GM21825 (cell line): ENCODE data around the gene KIAA0825.

ENCODE experiments used
- ATAC-seq: cut with Tn5 transposase; IDR thresholded peaks from one replicate; pipeline ENCODE4 v1.9.1; 2021; ENCODE audit warnings: mild to moderate bottlenecking, moderate library complexity; ENCODE audit not compliant: unreplicated experiment

KIAA0825 gene

GRCh38 chr5:94329115-94329514 lies 289.3 kb downstream of the KIAA0825 start:
- no peak for ATAC-seq

GRCh38 chr5:94326586-94326985 lies 291.8 kb downstream of the KIAA0825 start:
- no peak for ATAC-seq

DNA sequence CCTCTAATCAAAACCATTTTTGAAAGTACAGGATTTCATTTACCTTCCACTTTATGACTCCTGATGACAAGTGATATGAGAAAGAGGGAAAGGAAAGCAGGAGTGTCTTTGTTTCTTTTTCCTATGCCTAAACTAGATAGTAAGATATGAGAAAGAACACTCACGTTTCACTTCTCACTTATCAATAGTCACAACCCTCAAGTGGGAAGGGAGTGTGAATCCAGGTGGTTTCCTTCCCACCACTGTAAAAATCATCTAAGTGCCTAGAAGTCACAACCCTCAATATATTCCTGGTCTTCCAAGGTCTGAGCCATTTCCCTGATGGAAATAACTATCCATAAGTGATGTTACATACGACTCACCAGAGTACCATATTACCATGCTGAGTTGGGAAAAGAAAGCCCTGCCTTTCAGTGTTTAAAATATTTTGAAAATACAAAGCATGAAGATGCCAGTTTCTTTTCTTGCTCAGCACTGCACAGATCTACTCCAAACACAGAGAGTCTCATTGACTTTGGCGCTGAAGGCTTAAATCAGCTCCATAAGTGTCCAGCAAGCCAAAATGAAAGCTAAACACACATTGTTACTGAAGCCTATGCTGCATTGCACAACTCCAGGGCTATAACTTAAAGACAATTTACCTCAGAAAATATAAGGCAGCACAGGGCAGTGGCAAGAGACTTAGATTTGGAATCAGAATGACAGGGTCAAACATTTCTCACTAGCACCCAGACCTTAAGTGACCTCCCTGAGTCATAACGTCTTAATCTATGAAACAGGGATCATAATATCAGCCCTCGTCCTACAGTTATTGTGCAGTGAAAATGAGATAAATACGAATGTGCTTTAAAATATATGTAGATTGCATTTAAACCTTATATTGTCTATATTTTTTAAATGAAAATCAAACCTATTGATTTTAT lies 301.2 kb downstream of the KIAA0825 start:
- no peak for ATAC-seq

DNA sequence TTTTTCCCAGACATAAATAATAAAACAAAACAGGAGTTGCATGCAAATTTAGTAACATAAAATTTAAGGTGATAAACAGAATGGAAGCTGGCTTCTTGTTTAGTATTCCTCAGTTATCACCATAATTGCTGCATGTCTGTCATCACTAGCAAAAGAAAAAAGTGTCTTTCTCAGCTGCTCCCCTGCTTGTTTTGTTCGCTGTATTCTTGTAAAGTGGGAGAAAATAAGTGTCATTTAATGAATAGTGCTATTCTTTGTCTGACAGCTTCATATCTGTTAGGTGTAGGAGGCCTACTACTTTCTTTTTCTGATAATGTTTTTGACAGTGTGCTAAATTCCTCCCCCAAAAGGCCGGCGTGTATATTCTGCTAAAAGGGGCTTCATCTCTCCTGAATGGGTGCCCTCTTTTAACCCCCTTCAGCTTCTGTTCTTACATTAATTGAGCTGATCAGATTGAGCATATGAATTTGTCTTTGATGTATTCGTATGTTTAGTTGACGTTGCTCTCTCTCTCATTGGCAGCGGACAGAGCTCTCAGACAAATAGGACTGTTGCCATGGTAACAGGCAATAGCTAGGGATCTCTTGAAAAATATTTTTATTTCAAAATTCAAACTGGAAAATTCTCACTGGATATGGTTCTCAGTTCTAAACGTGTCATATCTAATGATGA lies 303.8 kb downstream of the KIAA0825 start:
- ATAC-seq, result no peak

DNA sequence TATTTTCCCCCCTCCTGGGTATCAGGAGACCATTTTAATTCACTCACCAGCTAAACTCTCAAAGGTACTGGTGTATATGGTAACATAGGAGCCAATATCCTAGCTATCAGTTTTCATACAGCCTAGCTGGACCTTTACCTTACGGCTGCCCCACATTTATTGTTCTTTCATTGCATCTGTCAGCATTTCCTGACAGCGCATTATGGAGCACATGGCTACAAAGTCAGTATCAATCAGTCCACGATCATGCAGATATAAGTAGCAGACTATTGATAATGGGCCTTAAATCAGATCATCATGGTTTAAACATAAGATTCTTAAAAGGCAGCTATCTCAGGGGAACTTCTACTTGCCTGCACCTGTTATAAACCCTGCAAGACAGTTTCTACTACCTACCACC lies 304.7 kb downstream of the KIAA0825 start:
- ATAC-seq, result no peak

DNA sequence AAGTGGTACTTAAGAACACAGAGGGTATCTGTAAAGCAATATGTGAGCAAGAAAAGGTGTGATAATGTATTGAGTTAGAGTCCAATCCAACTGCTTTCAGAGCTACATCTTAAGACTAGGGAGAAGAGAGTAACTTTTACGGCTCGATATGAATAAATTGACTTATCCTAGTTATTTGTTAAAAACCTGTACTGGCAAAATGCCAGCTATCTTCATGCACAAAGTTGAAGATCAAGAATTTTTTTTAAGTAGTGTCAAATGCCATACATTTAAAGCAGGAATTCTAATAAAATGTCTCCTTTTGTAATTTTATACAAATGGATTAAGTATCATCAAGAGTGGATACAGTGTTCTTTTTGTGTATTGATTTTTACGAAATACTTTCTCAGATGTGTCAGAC lies 305.2 kb downstream of the KIAA0825 start:
- ATAC-seq, result no peak

DNA sequence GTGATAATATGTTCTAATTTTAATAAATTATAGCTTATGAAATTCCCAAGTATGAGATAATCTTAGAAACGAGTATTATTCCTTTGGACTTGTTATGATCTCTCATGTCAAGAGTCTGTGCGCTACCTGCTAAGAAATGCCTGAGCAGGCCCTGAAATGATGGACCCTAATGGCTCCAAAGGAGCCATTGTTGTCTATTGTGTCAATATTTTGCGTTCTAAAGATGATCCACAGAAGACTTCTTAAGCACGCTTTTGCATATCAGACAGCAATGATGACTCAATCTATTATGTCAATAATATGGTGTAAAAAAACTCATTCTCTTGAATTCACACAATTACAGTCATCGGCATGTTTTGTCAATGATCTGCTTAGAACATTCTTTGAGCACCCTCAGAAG lies 306.1 kb downstream of the KIAA0825 start:
- no peak for ATAC-seq

- ATAC-seq, result no peak
Observed at GRCh38 chr5:94310833-94311232, 307.6 kb downstream of the KIAA0825 start.

DNA sequence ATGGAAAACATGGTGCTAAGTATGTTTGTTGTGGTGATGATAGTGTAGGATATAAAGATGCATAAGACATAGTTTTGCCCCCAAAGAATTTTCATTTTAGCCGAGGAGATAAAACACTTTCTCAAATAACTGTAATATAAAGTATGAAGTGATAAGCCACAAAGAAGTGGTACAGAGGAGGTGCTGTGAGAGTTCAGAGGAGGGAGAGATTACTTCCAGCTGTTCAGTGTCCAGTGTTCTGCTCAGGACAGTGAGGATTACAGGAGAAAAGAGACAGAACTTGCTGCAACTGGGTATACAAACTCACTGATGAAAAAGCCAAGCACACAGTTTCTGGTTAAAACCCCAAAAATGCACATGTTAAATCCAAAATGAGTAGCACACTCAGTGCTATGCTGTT lies 309.3 kb downstream of the KIAA0825 start:
- ATAC-seq, result no peak

- no peak for ATAC-seq
Observed at GRCh38 chr5:94308442-94308841, 310.0 kb downstream of the KIAA0825 start.

GRCh38 chr5:94304146-94304545 lies 314.3 kb downstream of the KIAA0825 start:
- ATAC-seq, result no peak

DNA sequence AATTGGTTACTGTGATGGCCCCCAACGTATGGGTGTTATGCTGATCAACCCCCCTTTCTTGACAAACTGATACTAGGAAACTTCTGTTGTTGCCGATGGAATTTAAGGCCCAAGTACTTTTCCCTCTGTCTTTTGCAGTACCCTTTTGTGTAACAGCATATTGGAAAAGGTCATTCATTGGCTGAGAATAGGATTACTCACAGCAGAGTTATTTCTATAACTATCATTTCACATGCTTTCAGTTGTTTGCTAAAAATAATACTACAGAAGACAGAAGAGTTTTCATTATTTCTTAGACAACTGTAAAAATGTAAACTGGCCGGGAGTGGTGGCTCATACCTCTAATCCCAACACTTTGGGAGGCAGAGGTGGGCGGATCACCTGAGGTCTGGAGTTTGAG lies 329.5 kb downstream of the KIAA0825 start:
- no peak for ATAC-seq

GRCh38 chr5:94285984-94286383 lies 332.4 kb downstream of the KIAA0825 start:
- no peak for ATAC-seq

GRCh38 chr5:94283093-94283492 lies 335.3 kb downstream of the KIAA0825 start:
- no peak for ATAC-seq

- no peak for ATAC-seq
Observed at GRCh38 chr5:94281236-94281801, 337.1 kb downstream of the KIAA0825 start.

- no peak for ATAC-seq
Observed at GRCh38 chr5:94276751-94277150, 341.7 kb downstream of the KIAA0825 start.

DNA sequence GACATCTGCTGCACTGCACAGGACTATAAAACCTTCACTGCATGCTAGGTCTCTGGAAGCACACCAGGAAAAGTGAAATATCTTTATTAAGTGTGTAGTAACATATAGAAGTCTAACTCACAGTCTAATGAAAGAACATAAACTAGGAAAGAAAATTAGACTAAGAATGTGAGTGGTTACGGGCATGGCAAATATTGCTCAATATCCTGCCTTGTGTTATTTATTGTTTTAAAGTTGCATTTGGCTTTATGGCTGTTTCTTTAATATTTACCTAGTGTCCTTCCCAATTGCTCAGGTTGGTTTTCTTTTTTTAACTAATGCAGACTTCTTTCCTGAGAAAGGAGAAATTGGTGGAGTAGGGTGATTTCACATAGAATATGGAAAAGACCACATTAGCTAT lies 342.4 kb downstream of the KIAA0825 start:
- ATAC-seq, result no peak

GRCh38 chr5:94274707-94275106 lies 343.7 kb downstream of the KIAA0825 start:
- no peak for ATAC-seq

GRCh38 chr5:94268226-94268625 lies 350.2 kb downstream of the KIAA0825 start:
- no peak for ATAC-seq

GRCh38 chr5:94267350-94267899 lies 351.0 kb downstream of the KIAA0825 start:
- no peak for ATAC-seq

DNA sequence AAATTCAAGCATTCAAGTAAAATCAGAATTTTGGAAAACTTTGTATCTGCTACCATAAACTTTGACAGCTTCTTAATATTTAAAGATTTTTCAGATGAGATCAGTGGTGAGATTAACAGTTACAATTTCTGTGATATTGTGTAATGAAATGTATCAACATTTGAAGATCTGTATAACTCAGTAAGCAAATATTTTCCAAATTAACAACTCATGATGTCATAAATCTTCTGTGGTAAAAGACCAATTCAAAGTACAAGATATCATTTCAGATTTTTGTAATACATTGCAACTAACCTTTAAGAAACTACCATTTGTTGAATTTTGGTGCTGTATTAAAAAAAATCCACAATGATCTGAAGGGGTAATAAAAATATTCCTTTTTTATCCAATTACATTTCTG lies 352.2 kb downstream of the KIAA0825 start:
- ATAC-seq, result no peak

- no peak for ATAC-seq
Observed at GRCh38 chr5:94263068-94263467, 355.3 kb downstream of the KIAA0825 start.
